ENCODE results near the gene KDM4B.

KDM4B gene

DNA sequence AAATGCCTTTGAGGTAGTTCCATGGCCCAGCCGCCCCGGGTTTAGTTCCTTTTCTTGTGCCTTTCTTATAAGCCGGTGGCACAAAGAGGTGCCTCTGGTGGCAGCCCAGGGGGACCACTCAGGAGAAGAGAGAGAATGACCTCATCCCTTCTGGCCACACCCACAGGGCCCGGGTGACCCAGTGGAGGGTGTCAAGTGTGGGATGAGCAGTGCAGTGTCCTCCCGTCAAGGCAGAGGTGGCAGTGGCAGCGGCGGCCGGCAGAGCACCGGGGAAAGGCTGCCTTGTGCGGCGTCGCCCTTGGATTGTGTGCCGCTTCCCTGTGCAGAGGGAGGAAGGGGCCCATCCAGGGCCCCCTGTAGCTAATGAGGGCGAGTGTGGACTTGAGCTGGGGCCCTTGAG, 47.9 kb downstream of the KDM4B start:
- DNase-seq, result no peak

DNA sequence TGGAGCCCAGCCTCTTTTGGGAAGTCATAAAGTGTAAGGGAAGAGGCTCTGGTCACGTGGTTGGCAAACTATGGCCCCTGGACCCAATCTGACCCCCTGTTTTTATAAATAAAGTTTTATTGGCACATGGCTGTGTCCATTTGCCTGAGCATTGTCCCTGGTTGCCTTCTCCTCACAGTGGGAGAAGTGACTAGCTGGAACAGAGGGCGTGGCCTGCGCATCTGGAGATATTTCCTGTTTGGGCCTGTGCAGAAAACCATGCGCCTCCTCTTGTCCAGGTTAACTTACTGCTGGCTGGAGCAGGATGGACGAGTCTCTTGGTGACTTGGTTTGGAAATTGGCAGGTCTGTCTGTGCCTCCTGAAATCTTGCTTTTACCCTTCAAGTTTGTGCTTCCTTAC, 48.3 kb downstream of the KDM4B start:
- no peak for DNase-seq

DNA sequence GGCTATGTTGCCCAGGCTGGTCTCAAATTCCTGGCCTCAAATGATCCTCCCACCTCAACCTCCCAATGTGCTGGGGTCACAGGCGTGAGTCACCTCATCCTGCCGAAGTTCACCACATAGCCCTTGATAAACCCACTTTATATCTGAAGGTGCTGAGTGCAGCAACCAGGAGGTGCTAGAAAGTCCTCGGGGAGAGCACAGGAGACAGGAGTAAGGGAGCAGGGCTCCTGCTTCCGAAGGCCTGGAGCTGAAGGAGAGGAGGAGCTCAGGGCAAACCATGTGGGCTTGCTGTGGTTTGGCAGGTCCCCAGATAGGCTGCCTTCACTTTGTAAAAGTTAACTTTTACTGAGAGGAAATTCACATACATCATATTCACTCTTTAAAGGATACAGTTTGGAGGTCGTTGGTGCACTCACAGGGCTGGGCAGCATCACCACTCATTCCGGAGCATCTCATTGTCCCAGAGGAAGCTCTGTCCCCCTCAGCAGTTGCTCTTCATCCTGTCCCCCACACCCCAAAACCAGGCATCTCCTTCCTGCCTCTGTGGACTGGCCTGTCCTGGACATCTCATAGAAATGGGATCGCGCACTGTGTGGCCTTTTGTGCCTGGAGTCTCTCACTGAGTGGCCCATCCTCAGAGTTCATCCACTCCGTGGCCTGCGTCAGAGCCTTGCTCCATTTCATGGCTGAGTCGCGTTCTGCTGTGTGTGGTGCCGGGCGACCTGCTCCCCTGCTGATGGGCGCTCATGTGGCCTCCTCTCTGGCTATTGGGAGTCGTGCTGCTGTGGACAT, 49.5 kb downstream of the KDM4B start:
- no peak for DNase-seq

DNA sequence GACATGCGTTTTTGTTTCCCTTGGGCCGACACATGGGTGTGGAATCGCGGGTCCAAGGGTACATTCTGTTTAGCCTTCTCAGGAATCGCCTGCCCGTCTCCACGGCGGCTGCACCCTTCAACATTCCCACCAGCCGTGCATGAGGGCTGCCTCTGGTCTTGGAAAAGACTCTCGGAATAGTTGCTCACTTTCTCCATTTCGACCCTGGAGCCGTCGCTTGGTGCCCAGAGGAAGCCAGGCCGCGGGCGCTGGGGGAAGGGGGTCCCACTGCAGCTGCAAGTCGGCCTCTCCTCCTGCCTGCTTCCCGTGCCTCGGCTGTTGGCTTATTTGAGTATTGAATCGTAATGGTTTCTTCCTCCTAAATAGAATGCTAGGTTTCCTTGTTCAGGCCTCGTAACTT, 51.5 kb downstream of the KDM4B start:
- no peak for DNase-seq

DNA sequence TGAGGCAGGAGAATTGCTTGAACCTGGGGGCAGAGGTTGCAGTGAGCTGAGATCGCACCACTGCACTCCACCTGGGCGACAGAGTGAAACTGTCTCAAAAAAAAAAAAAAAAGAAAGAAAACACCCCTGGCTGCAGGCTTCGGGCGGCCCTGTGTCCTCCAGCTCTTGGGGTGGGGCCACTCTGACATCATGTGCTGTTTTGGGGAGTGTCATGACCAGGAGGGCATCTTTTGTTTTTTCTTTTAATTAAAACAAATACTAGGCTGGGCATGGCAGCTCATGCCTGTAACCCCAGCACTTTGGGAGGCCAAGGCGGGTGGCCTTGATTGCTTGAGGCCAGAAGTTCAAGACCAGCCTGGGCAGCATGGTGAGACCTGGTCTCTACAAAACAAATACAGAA, 52.1 kb downstream of the KDM4B start:
- no peak for DNase-seq

DNA sequence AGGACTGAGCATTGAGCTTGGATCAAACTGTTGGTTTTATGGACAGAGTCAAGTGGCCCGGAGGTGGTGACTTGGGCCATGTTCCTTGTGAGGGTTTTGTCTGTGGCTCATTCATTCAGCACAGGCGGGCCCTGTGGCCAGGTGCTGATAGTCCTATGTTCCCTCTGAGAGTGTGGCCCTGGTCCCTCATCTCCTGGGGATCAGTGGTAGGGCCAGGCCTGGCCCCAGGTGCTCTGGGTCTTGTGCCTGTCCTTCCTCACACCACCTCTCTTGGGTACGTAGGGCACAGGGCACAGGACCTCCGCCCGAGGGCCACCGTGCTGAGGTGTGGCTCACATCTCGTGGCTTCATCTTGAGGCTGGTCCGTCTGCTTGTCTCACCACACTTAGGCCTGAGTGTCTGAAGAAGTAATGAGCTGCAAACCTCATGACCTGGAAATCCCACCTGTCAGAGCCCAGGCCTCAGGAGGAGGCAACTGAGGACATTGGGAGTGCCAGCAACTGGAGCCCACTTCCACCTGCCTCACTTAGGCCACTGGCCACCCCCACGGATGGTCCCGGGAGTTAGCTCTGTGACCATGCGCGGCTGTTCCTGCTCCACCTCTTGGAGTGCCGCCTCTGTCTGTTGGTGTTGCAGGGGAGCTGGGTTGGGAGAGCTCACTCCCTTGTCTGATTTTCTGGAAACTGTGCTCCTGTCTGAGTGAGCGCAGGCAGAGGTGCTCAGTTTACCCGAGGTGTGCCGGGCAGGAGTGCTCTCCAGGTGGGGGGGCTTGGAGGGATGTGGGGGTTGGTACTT, 53.4 kb downstream of the KDM4B start:
- no peak for DNase-seq

DNA sequence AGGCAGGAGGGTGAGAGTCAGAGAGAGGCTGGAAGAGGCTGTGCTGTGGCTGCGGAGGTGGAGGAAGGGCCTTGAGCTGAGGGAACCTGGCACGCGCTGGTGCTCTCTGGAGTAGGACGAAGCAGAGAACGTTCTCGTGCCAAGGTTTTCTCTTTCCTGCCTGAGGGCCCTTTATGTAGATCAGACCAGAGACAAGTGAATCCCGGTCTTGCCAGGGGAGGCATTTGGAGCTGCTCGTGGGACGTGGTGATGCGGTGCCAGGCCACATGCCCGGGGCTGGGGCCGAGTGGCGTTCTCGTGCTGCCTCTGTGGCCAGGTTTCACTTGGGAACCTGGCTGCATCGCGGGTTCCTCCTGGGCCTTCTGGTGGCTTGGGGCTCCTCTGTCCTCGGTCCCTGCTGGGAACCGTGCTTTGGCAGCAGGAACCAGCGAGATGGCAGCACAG, 54.2 kb downstream of the KDM4B start:
- DNase-seq, result no peak

DNA sequence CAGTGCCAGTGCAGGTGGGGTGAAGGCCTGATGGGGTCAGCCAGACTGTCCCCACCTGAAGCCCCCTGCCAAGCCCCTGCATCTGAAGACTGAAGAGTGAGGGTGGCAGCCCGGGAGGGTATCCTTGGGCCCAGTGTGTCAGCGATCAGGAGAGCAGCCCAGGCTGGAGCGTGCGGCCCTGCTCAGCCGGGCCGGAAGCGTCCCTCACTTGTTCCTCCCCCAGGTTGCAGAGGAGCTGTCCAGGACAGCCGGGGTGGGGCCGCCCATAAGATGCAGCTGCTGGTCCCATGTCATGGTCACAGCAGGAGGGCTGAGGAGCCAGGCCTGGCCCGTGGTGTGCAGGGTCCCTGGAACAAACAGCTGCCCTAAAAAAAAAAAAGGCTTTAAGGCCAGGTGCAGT, 55.4 kb downstream of the KDM4B start:
- DNase-seq, result no peak

DNA sequence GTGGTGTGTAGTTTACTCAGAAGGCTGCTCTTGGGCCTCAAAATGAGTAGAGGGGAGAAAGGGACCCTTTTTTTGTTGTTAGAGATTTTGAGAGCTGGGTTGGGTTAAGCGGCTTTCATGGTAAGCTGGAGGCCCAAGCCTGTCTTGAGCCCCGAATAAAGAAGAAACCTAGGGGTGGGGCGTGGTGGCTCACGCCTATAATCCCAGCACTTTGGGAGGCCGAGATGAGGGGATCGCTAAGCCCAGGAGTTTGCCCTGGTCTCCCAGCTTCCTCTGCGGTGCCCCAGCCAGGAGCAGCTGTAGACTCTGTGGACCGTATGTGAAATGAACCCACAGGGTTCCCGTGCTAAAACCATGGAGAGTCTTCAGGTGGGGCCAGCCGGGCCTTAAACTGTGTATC, 56.1 kb downstream of the KDM4B start:
- DNase-seq, result no peak

DNA sequence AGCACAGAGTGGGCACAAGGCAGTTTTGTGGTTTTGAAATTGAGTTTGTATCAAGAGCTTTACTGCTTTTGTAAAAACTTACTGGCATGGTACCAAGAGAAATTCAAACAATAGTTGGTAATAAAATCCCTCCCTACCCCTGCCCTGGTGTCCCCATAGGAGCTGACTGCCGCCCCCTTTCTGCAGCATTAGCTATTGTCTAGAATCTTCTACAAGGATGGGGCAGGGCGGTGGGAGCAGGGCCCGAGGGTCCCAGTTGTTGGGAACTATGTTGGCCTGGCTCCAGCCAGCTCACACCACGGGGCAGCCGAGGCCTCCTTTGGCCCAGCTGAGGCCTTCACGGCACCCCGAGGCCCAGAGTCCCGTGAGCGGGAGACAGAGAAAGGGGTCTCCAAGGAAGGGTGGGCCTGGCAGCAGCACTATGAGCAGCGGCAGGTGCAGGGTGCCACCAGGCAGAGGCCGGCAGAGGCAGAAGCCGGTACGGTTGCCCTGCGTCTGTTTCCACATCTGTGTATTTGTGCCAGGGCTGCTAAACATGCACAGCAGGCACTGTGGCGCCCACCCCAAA, 57.9 kb downstream of the KDM4B start:
- DNase-seq, result no peak

DNA sequence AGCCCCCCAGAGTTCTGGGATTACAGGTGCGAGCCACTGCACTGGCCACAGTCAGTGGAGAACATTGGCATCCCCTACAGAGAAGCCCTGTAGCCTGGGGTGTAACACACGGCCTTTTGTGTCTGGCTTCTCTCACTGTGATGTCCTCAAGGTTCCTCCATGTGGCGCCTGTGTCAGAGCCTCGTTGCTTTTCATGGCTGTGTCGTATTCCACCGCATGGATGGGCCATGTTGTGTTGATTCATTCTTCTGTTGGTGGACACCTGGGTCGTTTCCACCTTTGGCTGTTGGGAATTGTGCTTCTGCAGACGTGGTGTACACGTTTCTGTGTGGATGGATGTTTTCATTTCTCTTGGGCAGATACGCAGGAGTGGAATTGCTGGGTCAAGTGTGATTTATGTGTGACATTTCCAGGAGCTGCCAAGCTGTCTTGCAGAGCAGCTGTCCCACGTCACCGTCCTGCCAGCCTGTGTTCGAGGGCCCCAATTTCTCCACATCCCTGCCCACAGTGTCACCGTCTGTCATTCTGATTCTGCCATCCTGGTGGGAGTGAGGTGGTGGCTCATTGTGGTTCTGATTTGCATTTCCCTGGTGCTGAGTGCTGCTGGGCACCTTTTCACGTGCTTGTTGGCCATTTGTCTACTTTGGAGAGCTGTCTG, 59.4 kb downstream of the KDM4B start:
- DNase-seq, result no peak

DNA sequence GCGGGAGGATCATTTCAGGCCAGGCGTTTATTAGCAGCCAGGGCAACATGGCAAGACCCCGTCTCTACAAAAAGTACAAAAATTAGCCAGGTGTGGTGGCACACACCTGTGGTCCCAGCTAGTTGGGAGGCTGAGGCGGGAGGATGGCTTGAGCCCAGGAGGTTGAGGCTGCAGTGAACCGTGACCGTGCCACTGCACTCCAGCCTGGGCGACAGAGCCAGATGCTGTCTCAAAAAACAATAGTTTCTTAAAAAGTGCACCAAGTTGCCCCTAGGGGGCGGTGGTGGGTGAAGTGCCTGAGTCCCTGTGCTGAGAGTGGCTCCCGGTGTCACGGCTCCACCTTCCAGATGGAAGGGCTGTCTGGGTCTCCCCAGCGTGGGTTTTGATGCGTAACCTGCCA, 60.7 kb downstream of the KDM4B start:
- peak; percentile 61 for DNase-seq

DNA sequence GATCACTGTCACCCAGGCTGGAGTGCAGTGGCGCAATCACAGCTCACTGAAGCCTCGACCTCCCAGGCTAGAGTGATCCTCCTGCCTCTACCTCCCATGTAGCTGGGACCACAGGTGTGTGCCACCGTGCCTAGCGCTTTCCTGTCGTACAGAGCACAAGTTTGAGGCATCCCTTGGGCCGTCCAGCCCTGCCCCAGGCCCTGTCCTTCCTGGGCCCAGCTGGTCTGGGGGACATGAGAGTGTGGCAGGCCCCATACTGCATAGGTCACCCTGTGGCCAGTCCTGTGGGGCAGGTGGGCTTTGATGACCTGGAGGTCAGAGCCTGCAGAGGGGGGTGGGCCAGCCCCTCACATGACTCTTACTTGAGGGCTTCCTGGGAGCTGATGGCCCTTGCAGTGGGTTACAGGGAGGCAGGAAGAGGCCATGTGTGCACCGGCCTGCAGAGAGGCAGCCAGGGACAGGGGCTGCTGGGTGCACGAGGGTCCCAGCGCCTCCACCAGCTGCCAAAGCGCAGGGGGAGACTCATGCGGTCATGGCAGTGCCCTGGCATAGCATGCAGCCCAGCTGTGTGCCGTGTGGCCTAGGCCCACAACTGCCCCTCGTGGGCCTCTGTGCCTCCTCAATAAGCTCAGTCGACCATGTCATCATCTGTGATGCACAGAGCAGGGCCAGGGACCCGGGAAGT, 61.4 kb downstream of the KDM4B start:
- no peak for DNase-seq

DNA sequence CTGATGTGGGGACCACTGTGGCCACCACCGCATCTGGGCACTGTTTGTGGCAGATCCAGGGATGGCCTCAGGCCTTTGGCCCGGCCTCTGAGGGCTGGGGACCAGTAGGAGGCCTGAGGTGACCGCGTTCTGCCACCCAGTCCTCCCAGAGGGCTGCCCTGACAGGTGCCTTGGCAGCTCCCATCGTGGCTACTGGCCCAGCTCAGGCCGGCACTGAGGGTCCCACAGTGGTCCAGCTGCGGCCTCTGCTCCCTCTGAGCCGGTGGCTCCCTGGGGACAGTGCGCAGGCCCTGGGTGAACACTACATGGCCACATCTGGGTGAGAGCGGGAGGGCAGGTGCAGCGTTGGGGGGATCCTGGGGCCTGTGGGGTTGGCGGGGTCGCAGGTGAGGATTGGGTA, 61.9 kb downstream of the KDM4B start:
- DNase-seq, result no peak

DNA sequence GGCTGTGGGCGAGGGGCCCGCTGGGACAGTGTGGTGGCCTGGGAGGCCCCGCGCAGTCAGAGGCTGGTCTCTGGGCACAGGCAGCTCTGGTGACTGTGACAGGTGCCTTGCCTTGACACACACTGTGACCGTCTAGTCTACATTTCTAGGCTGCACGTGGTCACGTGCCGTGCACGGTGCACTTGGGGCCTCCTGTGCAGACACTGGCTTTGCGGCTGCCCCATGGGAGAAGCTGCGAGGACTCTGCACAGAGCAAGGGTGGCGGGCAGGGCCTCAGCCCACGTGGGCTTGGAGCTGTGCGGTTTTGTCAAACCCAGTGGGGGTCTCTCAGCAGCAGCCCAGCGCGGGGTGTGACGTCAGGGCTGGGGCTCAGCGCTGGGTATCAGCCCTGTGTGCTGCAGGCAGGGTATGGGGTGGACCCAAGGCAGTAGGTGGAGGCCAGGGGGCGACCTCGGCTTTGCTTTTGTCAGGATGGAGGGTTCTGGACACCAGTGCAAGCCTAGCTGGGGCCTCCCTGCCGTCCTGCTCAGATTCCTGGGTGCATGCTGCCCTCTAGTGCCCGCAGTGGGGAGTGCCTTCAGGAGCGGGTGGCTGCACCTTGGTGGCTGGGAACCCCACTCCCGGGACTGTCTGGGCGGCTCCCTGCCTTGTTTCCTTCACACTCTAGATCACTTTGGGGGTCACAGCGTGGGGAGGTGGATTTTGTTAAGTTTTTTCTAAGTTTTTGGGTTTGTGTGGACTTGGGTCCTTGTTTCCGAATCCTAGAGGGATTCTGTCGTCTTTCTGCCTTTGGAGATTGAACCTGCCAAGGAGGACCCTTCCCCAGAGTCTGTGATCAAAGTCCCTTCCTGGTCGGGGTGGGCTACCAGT, 62.6 kb downstream of the KDM4B start:
- peak; percentile 75 for DNase-seq

DNA sequence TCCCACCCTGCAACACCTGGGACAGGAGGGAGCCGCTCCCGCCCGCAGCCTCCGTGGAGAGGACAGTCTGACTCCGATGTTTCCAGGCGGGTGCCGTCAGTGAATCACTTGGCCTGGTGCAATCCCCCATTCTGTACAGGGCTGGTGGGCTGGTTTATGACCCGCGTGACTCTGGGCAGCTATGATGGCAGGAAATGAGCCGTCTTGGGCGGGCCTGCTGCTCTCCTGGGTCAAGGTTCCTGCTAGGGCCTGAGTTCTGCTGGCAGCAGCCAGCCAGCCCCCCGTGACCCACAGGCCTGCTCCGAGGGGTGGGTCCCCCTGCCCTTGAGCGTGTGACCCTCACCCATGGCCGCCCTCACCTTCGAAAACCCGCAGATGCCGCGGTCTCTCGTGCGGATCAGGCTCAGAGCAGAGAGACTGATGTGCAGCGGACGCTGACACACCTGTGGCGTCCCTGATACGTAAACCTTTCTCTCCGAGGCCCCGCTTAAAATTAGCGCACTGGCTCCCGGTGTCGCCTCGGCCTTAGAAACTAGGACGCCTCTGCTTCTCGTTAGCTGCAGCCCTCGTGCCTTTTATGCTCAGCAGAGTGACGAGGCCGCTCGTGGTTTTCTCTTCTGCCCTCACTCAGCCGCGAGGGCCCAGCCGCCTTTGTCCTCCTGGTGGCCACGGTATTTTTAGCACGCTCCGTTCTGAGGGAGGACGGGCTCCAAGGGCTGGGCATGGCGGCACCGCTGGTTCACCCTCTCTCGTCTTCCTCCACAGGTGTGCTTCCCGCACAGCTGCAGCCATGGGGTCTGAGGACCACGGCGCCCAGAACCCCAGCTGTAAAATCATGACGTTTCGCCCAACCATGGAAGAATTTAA, 63.4 kb downstream of the KDM4B start:
- DNase-seq, result no peak

DNA sequence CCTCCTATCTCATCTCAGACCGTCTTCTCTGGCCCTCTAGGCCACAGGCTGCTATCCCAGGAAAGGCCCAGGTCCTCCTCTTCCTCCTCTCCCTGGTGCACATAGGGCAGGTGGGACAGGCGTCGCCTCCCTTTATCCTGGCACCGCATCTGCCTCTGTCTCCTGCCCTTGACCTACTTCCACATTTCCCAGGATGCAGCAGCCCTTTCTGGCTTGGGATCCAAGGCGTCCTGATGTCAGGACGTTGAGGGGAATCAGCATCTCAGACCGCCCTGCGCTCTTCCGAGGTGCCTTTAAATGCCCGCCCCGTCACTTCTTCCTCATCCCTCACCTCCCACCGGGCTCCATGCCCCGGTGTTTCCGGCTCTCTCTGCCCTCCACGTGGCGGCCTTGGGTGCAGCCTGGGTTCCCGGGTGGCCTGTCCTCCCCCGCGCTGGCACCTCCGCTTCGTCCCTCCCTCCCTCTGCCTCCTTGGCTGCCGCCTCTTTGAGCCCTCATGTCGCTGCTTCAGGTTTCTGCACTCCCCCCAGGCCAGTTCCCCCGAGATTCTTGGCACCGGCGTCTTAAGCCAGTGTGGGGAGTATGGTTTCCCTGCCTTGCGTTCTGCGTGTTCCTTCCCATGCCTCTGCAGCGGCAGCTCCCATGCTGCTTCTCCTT, 66.3 kb downstream of the KDM4B start:
- DNase-seq, result no peak

DNA sequence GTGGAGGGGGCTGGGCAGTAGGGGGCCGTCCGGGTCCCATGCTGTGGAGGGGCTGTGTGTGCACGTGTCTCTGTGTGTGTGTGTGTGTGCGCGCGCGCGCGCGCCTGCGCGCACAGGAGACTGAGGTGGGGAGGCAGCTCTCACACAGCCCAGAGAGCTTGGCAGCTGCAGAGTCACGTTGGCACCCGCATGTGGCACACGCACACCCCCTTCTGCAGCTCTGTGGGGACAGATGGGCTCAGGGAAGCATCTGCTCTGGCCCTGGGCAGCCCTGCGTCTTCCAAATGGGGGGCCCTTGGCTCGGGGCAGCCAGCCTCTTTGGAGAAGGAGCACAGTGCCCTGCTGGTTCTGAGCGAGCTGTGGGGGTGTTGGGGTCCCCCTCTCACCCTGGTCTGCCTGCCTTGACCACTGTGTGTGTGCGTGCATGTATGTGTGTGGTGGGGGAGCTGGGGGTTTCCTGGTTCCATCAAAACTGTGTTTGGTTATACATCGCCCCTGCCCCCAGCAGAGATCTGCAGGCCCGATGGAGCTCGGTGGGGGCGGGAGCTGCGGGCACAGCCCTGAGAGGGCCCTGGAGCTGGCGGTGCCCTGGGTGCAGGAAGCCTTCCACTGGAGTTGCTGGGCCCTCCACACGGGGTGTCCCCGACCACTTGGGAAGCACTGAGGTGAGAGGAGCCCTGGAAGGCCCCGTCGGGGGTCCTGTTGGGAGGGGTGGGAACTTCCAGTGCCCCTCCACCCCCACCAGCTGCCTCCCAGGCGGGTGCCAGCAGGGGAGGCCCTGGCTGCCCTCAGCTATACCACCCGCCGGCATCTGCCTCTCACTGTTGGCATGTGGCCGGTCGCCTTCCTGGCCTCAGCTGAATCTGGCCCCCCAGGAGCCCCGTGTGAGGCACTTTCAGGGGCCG, 67.1 kb downstream of the KDM4B start:
- DNase-seq, result no peak

Data from stimulated activated CD4-positive, alpha-beta T cell treated with anti-CD3 and anti-CD28 coated beads, Interleukin-1b, Interleukin-23, amount 100 ng/mL, for 48 hours (primary cell).